GM12872 (cell line): ENCODE measurements around the gene AP5B1.

Experiments
- TF ChIP-seq, protein P1 (sequence below): IDR thresholded peaks from 3 replicates; pipeline ENCODE4 v1.5.1; 2011; ENCODE audit warnings: low read depth, mild to moderate bottlenecking, low read length, moderate library complexity; ENCODE audit not compliant: insufficient read depth

Gene AP5B1

DNA sequence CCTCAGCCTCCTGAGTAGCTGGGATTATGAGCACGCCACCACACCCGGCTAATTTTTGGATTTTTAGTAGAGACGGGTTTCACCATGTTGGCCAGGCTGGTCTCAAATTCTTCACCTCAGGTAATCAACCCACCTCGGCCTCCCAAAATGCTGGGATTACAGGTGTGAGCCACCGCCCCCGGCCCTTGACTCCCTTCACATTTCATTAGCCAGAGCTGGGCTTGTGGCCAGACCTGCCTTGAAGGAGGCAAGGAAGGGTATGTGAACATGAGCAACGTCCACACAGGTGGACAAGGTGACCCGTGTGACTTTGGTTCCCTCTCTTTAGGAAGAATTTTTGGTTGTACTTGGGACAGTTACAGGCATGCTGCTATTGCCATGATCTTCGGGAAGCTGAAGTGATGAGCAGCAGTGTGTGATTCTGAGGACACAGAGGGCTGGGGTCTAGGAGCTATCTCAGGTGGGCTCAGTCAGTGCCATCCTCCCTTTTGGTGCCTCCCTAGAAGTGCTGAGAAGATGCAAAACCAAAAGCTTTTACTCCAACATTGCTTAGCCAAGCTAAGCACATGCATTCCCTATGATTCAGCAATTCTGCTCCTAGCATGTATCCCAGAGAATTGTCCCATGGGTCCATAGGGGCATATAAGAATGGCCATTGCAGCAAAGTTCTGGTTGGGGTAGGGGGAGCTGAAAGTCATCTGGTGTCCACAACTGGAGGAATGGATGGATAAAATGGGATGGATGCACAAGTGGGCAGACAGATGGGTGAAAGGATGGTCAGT lies 6.1 kb downstream of the AP5B1 start:
- TF ChIP-seq, protein P1, sequence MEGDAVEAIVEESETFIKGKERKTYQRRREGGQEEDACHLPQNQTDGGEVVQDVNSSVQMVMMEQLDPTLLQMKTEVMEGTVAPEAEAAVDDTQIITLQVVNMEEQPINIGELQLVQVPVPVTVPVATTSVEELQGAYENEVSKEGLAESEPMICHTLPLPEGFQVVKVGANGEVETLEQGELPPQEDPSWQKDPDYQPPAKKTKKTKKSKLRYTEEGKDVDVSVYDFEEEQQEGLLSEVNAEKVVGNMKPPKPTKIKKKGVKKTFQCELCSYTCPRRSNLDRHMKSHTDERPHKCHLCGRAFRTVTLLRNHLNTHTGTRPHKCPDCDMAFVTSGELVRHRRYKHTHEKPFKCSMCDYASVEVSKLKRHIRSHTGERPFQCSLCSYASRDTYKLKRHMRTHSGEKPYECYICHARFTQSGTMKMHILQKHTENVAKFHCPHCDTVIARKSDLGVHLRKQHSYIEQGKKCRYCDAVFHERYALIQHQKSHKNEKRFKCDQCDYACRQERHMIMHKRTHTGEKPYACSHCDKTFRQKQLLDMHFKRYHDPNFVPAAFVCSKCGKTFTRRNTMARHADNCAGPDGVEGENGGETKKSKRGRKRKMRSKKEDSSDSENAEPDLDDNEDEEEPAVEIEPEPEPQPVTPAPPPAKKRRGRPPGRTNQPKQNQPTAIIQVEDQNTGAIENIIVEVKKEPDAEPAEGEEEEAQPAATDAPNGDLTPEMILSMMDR = no peak

DNA sequence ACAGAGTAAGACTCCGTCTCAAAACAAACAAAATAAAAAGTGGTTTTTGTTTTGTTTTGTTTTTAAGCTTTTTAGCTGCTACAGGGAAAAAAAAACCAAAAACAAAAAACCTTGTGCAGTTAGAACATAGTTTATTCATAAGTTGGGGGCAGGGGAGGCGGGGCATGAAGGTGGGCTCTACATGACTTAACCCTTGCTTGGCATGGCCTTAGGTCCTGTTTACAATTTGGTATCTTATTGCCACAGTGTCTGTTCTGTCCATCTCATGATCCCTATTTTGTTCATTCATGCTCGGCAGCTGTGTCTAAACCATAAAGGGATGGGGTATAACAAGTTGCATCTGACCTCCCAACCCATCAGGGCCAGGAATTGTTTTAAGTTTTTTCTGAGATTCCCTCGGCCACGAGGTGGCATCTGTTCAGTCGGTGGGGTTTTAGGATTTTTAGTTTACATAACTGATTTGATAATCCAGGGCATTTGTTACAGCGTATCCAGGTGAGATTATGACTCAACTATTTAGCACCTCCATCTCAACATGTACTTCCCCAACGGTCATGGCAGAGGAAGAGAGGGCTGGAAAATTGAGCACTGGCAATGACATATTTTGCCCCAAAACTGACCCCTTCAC lies 6.9 kb downstream of the AP5B1 start:
- TF ChIP-seq, protein P1 = no peak

DNA sequence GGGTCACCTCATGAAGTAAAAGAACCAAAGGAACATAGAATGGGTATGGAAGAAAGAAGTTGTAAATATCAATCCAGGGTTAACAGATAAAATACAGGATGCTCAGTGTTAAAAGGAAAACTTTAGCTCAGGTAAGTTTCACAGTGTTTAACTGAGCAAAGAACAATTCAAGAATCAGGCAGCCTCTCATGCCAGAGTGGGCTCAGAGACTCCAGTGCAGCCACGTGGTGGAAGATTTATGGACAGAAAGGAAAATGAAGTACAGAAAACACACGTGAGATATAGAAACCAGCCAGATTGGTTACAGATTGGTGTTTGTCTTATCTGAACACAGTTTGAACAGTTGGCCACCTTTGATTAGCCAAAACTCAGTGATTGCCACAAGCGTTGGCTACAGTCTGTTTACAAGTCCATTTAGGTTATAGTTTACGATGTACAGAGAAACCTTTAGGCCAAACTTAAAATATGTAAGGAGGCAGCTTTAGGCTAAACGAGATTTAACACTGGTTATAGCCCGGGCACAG lies 9.1 kb downstream of the AP5B1 start:
- TF ChIP-seq, protein P1 = no peak

DNA sequence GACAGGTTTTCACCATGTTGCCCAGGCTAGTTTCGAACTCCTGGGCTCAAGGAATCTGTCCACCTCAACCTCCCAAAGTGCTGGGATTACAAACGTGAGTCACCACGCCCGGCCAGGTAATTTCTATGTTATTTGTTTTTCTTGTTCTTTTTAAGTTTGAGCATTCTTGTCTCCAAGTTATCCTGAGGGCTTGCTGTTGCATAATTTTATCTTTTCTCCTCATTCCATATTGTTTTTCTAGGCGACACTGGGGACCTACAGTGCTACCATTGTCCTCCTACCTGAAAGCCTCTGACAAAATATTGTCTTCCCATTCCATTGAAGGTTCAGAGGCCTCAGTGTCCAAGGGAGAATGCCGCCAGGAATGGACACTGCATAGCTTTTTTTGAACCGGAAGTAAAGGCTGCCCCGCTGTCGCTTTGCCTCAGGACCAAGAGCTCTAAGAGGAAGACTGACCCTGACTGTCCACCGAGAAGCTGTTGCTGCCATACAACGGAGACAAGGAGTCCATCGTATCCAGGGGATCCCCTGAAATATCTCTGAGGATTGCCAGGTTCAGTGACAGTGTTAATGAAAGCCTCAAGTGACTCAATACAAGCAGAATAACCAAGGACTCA lies 9.7 kb downstream of the AP5B1 start:
- TF ChIP-seq, protein P1 = no peak

DNA sequence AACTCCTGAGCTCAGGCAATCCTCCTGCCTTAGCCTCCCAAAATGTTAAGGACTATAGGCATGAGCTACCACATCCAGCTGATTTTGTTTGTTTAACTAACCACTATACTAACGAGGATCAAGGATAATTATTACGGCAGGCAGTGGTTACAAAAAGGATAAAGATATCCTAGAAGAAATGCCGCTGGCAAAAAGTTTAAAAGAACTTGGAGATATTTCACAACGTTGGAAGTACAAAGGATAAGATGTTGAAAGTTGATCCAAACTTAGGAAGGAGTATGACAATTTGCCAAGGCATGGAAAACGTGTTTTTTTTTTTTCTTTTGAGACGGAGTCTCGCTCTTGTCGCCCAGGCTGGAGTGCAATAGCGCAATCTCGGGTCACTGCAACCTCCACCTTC lies 13.4 kb downstream of the AP5B1 start:
- TF ChIP-seq, protein P1 = no peak

DNA sequence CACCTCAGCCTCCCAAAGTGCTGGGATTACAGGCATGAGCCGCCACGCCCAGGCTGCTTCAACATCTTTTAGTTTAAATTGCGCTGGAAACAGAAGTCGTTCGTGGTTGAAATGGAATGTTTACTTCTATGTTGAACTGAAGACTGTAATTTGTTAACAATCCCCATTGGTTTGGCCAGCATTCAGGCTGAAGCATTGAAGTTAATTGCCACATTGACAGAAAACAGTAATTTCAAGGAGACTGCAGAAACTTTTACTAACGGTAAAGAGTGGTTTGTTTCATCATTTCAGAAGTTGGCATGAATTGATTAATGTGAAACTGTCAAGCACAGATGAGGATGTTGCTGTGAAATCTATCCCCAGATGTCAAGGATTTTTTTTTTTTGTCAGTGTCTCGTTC lies 14.2 kb downstream of the AP5B1 start:
- TF ChIP-seq, protein P1 = no peak

DNA sequence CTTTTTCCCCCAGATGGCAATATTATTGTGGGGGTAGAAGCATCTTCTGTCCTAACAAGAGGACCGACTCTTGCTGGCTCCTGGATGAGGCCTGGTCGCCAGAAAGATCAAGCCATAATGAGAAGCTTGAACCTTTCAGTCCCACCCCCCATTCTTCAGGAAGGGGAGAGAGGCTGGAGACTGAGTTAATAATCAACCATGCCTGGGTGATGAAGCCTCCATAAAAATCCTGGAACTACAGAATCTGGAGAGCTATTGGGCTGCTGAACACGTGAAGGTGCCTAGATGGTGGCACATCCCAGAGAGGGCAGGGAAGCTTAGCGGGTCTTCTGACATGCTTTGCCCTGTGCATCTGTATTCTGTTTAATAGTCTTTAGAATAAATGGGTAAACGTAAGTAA lies 16.3 kb downstream of the AP5B1 start:
- TF ChIP-seq, protein P1 = no peak
